A549 (cell line): ENCODE results near the gene PLA2G2A. TPM values are rescaled to one million over a fixed set of nuclear protein-coding genes. Genes with fewer than 3 reads are reported as not detected.

Source experiments
- polyA plus RNA-seq, 4 experiments: library from polyadenylated mRNA; depleted of rRNA in 3 of 4; stranded (reverse); fragments of >200 nt; fragmentation: RNase III in 1 of 4; extraction: RNeasy Plus Mini Kit Qiagen cat#74134 plus additional on column Dnase treatment in 1 of 4; gene quantifications; 2 replicates in 3 of 4; 3 replicates in 1 of 4; pipeline ENCODE4 v1.2.3, GENCODE V29; 2011 to 2017

Gene PLA2G2A
- polyA plus RNA-seq, 2 of the 4 experiments (the other 2 are of a cell fraction) = 0.13 TPM; not detected in 1

Other genes starting within 250 kb of the PLA2G2A start
- gene TMCO4, start 179.7 kb downstream of the PLA2G2A start, polyA plus RNA-seq (2011; rRNA removed) = 4.0 and 6.0 TPM in 2 replicates
- 3.9 to 5.3 TPM (median 4.6 TPM) in 3 replicates for gene TMCO4, start 179.7 kb downstream of the PLA2G2A start, polyA plus RNA-seq (2017; fragmentation: RNase III; extraction: RNeasy Plus Mini Kit Qiagen cat#74134 plus additional on column Dnase treatment)
- not detected in 2 replicates for gene RNF186, start 164.3 kb downstream of the PLA2G2A start, polyA plus RNA-seq (2011; rRNA removed)
- not detected in 3 replicates for gene RNF186, start 164.3 kb downstream of the PLA2G2A start, polyA plus RNA-seq (2017; fragmentation: RNase III; extraction: RNeasy Plus Mini Kit Qiagen cat#74134 plus additional on column Dnase treatment)
- 4.5 and 4.9 TPM in 2 replicates for gene OTUD3, start 97.2 kb downstream of the PLA2G2A start, polyA plus RNA-seq (2011; rRNA removed)
- gene OTUD3, start 97.2 kb downstream of the PLA2G2A start, polyA plus RNA-seq (2017; fragmentation: RNase III; extraction: RNeasy Plus Mini Kit Qiagen cat#74134 plus additional on column Dnase treatment) = 3.1 to 3.6 TPM (median 3.5 TPM) in 3 replicates
- not detected in 2 replicates for gene PLA2G2E, start 56.0 kb downstream of the PLA2G2A start, polyA plus RNA-seq (2011; rRNA removed)
- gene PLA2G2E, start 56.0 kb downstream of the PLA2G2A start, polyA plus RNA-seq (2017; fragmentation: RNase III; extraction: RNeasy Plus Mini Kit Qiagen cat#74134 plus additional on column Dnase treatment) = not detected in 3 replicates
- gene PLA2G5, start 90.6 kb upstream of the PLA2G2A start, polyA plus RNA-seq (2011; rRNA removed) = not detected in 2 replicates
- not detected in 3 replicates for gene PLA2G5, start 90.6 kb upstream of the PLA2G2A start, polyA plus RNA-seq (2017; fragmentation: RNase III; extraction: RNeasy Plus Mini Kit Qiagen cat#74134 plus additional on column Dnase treatment)
- not detected in 2 replicates for gene PLA2G2D, start 139.9 kb upstream of the PLA2G2A start, polyA plus RNA-seq (2011; rRNA removed)
- not detected in 3 replicates for gene PLA2G2D, start 139.9 kb upstream of the PLA2G2A start, polyA plus RNA-seq (2017; fragmentation: RNase III; extraction: RNeasy Plus Mini Kit Qiagen cat#74134 plus additional on column Dnase treatment)
- not detected in 2 replicates for gene PLA2G2F, start 159.7 kb upstream of the PLA2G2A start, polyA plus RNA-seq (2011; rRNA removed)
- not detected in 3 replicates for gene PLA2G2F, start 159.7 kb upstream of the PLA2G2A start, polyA plus RNA-seq (2017; fragmentation: RNase III; extraction: RNeasy Plus Mini Kit Qiagen cat#74134 plus additional on column Dnase treatment)
- gene UBXN10, start 206.5 kb upstream of the PLA2G2A start, polyA plus RNA-seq (2011; rRNA removed) = 0.01 TPM in 1 of 2 replicates, not detected in the other
- not detected in 3 replicates for gene UBXN10, start 206.5 kb upstream of the PLA2G2A start, polyA plus RNA-seq (2017; fragmentation: RNase III; extraction: RNeasy Plus Mini Kit Qiagen cat#74134 plus additional on column Dnase treatment)
- not detected in 2 replicates for gene PLA2G2C, start 206.9 kb upstream of the PLA2G2A start, polyA plus RNA-seq (2011; rRNA removed)
- gene PLA2G2C, start 206.9 kb upstream of the PLA2G2A start, polyA plus RNA-seq (2017; fragmentation: RNase III; extraction: RNeasy Plus Mini Kit Qiagen cat#74134 plus additional on column Dnase treatment) = not detected in 3 replicates